ENCODE data around the gene RALGPS2. TPM values are rescaled to one million over a fixed set of nuclear protein-coding genes. Genes with fewer than 3 reads are reported as not detected.
A peak's percentile ranks its signal among the peaks of the same experiment; 100 is the strongest.

The RALGPS2 gene
- total and polyA plus RNA-seq, 9 of the 15 experiments (the other 6 are each of a cell fraction or from before 2014, with no cell fraction given): 0.28 to 6.5 (median 2.6) TPM

DNA sequence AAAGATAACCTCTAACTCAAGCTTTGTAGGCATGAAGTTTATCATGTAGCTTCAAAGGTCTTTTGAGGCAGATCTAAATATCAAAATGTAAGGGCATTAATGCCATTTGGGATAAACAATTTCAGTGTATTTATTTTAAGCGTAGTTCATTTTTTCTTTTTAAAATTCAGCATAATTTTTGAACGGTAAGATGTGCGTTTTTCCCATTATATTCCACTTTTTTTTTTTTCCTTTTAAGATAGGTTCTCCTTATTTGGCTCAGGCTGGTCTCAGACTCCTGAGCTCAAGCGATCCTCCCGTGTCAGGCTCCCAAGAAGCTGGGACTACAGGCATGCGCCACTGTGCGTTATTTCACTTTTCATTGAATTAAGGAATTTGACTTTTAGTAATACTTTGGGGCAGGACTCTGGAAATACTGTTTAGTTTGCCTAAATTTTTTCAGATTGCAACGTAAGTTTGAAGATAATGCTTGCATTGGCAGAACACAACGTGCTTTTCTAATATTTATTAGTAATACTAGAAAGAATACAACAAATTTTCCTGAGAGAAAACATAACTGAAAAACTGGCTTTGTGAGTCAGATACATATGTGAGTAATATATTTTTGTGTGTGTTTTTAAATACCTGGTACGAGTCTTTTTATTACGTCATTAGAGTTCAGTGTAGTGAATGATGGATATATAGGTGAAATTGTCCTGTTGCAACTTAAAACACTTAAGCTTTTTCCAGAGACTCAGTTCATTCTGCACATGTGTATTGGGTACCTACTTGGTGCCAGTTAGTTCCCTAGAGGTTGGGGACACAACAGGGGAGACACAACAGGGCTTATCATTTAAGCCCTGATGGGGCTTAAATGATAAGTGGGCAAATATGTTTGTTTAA lies 2.2 kb downstream of the RALGPS2 start:
- Histone ChIP-seq H3K4me1 (replicated peaks in 1 of 2; ENCODE audit: control insufficient read depth in 2 of 2, insufficient read depth in 2 of 2, low read length in 2 of 2) (peaks cover 0 to 16% of the 10 kb centered on the region in 2 experiments; a peak in 4 of 5 replicates), H3K27ac (ENCODE audit: extremely low read depth, low read depth, low read length) (no peak overlapping the region), H3K27me3 (ENCODE audit: control insufficient read depth in 2 of 2, insufficient read depth in 2 of 2, low read length in 2 of 2) (0 out of 5 replicates have a peak, but pooled peaks cover 0 to 5% of the 10 kb centered on the region in 2 experiments), H3K9me1 (ENCODE audit: control insufficient read depth, insufficient read depth, low read length) (no peaks in the 10 kb centered on the region), H4K20me1 (replicated peaks; ENCODE audit: control insufficient read depth, insufficient read depth, low read length) (no peaks in the 10 kb centered on the region), H3K36me3 (ENCODE audit: control insufficient read depth, insufficient read depth, low read length) (no peaks in the 10 kb centered on the region), H3K9me3 (replicated peaks; ENCODE audit: control insufficient read depth, insufficient read depth, low read depth, low read length) (no peaks in the 10 kb centered on the region), H2AFZ (ENCODE audit: low read depth, low read length) (peak overlapping the region; percentile 64; the same call in 1 of the 2 replicates), H3K4me2 (ENCODE audit: insufficient read depth, low read length) (0 out of 2 replicates have a peak overlapping the region, but pooled peaks have one; percentile 89), H3K4me3 (no peak overlapping the region), H3K79me2 (ENCODE audit: control insufficient read depth, insufficient read depth, low read length) (no peaks in the 10 kb centered on the region), H3K9ac (ENCODE audit: insufficient read depth in 1 of 2, low read depth in 2 of 2, low read length in 2 of 2) (no peak overlapping the region)
- BruUV-seq (replicated peaks): no TSS peak
- WGBS (ENCODE audit: insufficient coverage, low coverage, missing lambda C conversion rate): 14% methylated on average over 11 of the region's 11 CpGs
- no peak for ATAC-seq
- FAIRE-seq: peak; percentile 42
- DNase-seq (ENCODE audit: extremely low read depth in 1 of 4, low spot score in 3 of 4): peak in 1 of 4 experiments; percentile 23
- ChIA-PET CTCF (ENCODE audit: low intra/inter-chr PET ratio) (no interaction called here), POLR2A (interaction anchor here (0.6 to 3.1 kb wide), 4 partner anchors 8 to 116 kb away, joined by 3 to 13 read pairs (median 4); no protein-coding TSS in a partner anchor)
- intact Hi-C loops (cut with micrococcal nuclease) (no loop called here), in situ Hi-C loops (cut with MboI) (no loop called here)
- TF ChIP-seq PHB (CRISPR knock-in tag; IDR thresholded peaks at IDR 0.05): no peak
- TF ChIP-seq PHB2 (IDR thresholded peaks at IDR 0.05; ENCODE audit: low read depth): no peak
- TF ChIP-seq SUPT5H (IDR thresholded peaks at IDR 0.05): no peak
- no peak for TF ChIP-seq ATF1 (CRISPR knock-in tag; IDR thresholded peaks at IDR 0.05)
- TF ChIP-seq ATF1 (tag; IDR thresholded peaks at IDR 0.05): peak; percentile 53
- no peak for TF ChIP-seq CEBPG (CRISPR knock-in tag; IDR thresholded peaks at IDR 0.05)
- 0 out of 4 replicates have a peak, but pooled peaks of 1 of the 2 experiments have one; percentile 28 for TF ChIP-seq CEBPG (tag; conservative IDR thresholded peaks at IDR 0.05 in 1 of 2, IDR thresholded peaks at IDR 0.05 in 1 of 2)
- no peak for TF ChIP-seq ZNF133 (CRISPR knock-in tag; IDR thresholded peaks at IDR 0.05)
- no peak for TF ChIP-seq NR2F6 (CRISPR knock-in tag; IDR thresholded peaks at IDR 0.05)
- TF ChIP-seq, protein P1, sequence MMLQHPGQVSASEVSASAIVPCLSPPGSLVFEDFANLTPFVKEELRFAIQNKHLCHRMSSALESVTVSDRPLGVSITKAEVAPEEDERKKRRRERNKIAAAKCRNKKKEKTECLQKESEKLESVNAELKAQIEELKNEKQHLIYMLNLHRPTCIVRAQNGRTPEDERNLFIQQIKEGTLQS (IDR thresholded peaks at IDR 0.05): peak; percentile 40; the same call in 1 of the 2 replicates
- TF ChIP-seq, protein P1 (CRISPR knock-in tag; conservative IDR thresholded peaks at IDR 0.05): no peak
- peak; percentile 61; the same call in 1 of the 2 replicates for TF ChIP-seq ATF7 (IDR thresholded peaks at IDR 0.05)
- TF ChIP-seq, protein P2, sequence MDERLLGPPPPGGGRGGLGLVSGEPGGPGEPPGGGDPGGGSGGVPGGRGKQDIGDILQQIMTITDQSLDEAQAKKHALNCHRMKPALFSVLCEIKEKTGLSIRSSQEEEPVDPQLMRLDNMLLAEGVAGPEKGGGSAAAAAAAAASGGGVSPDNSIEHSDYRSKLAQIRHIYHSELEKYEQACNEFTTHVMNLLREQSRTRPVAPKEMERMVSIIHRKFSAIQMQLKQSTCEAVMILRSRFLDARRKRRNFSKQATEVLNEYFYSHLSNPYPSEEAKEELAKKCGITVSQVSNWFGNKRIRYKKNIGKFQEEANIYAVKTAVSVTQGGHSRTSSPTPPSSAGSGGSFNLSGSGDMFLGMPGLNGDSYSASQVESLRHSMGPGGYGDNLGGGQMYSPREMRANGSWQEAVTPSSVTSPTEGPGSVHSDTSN (CRISPR knock-in tag; IDR thresholded peaks at IDR 0.05; ENCODE audit: low read depth): no peak
- TF ChIP-seq, protein P2 (tag; conservative IDR thresholded peaks at IDR 0.05; ENCODE audit: low read depth): 0 out of 2 replicates have a peak, but pooled peaks have one; percentile 8
- no peak for TF ChIP-seq CBFA2T3 (IDR thresholded peaks at IDR 0.05)
- no peak for TF ChIP-seq SAFB (IDR thresholded peaks at IDR 0.05; ENCODE audit: borderline replicate concordance, low read depth, low read length)
- no peak for TF ChIP-seq CCAR2 (IDR thresholded peaks at IDR 0.05; ENCODE audit: low read depth, low read length)
